Activated T-cell treated with anti-CD3 and anti-CD28 coated beads, Interleukin-2, amount 50 U/mL, for 72 hours (primary cell): ENCODE measurements around the gene APBA1. TPM values are rescaled to one million over a fixed set of nuclear protein-coding genes. Genes with fewer than 3 reads are reported as not detected.

ENCODE experiments used
- ATAC-seq, 2 donors: fragments of 150-1000 bp; cut with Tn5 transposase; replicated peaks in 1 of 2; 2 replicates each; pipeline ENCODE4 v1.10.0; 2021; ENCODE audit warnings: moderate library complexity in 2 of 2, mild to moderate bottlenecking in 1 of 2
- DNase-seq, 2 donors: peaks; one replicate each; pipeline ENCODE4 v3.0.0; 2021 to 2022; ENCODE audit warnings: mixed read lengths in 1 of 2
- H3K27ac Mint-ChIP-seq: one replicate; pipeline ENCODE4 v1.8.0; 2022; ENCODE audit warnings: mild to moderate bottlenecking, moderate library complexity, mixed read lengths
- H3K27me3 Mint-ChIP-seq: one replicate; pipeline ENCODE4 v1.8.0; 2022; ENCODE audit warnings: low read depth, mixed read lengths
- H3K36me3 Mint-ChIP-seq, 2 donors: one replicate each; pipeline ENCODE4 v1.8.0; 2022; ENCODE audit warnings: mixed read lengths in 2 of 2, mild to moderate bottlenecking in 1 of 2; ENCODE audit not compliant: insufficient read depth in 2 of 2
- H3K4me1 Mint-ChIP-seq: one replicate; pipeline ENCODE4 v1.8.0; 2022; ENCODE audit warnings: low read depth, mixed read lengths
- H3K4me3 Mint-ChIP-seq, 2 donors: one replicate each; pipeline ENCODE4 v1.8.0; 2022; ENCODE audit warnings: mild to moderate bottlenecking in 2 of 2, mixed read lengths in 2 of 2, moderate library complexity in 2 of 2
- H3K9me3 Mint-ChIP-seq, 2 donors: one replicate each; pipeline ENCODE4 v1.8.0; 2022; ENCODE audit warnings: mixed read lengths in 2 of 2
- total RNA-seq, 2 donors: library from RNA; stranded (reverse); gene quantifications; one replicate each; pipeline ENCODE4 v1.2.3, GENCODE V29; 2022

The APBA1 gene
- total RNA-seq, 2 donors from 2014 or later: 0.74 to 1.2 TPM

GRCh38 chr9:69463497-69464068 lies 208.6 kb downstream of the APBA1 start:
- no peak for ATAC-seq
- Mint-ChIP-seq H3K36me3 (no peaks in the 10 kb centered on the region), H3K4me3 (no peak overlapping the region), H3K4me1 (no peaks in the 10 kb centered on the region), H3K9me3 (no peaks in the 10 kb centered on the region), H3K27me3 (no peaks in the 10 kb centered on the region), H3K27ac (no peak overlapping the region)
- DNase-seq: no peak

DNA sequence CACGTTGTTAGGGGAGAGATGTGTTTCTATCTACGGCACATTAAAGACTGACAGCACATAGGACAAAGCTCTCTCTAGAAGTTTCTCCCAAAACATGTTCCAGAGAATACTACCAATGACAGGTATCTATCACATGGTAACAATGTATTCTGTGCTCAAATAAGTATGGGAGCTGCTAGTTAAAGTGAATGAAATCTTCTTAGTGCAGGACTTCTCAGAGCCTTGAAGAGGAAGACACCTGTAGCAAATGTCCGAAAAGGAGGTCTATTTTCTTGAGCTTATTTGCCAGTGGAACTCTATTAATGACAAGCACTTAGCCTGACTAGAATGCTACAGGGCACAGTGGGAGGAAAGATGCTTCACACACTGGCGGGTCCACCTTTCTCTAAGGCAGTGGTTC lies 209.8 kb downstream of the APBA1 start:
- DNase-seq (no peak), ATAC-seq (no peak)
- no peak overlapping the region for H3K27ac Mint-ChIP-seq
- H3K27me3 Mint-ChIP-seq: no peaks in the 10 kb centered on the region
- no peaks in the 10 kb centered on the region for H3K36me3 Mint-ChIP-seq
- no peak overlapping the region for H3K4me3 Mint-ChIP-seq
- no peaks in the 10 kb centered on the region for H3K4me1 Mint-ChIP-seq
- no peaks in the 10 kb centered on the region for H3K9me3 Mint-ChIP-seq

DNA sequence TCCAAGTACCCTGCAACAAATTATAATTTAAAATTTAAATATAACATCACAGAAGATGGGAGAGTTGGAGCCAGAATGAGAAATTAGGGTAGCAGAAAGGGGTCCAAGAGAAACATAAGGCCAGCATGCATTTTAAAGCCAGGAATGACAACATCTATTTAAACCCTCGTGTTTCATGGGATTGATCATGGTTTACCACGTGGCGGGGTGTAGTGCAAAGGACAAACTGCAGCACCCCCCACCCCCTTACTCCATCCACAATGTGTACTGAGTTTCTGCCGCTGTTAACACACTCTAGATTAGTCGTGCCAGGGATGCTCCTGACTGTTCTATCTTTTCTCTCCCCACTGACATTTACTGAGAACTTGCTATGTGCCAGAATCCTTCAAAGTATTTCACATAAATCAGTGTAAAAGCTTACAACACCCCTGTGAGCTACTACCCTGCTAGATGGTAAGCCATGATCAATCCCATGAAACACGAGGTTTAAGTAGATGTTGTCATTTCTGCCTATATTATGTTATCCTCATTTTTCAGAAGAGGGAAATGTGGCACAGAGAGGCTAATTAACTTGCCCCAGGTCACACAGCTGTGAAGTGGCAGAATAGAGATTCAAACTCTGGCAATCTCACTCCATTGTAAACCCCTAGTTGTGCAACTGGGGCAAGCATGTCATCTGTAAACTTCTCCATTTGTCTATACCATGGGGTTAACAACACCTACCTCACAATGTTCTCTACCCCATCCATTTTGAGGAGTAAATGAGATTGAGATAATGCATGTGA lies 210.9 kb downstream of the APBA1 start:
- Mint-ChIP-seq H3K27me3 (no peaks in the 10 kb centered on the region), H3K4me1 (no peaks in the 10 kb centered on the region), H3K36me3 (no peaks in the 10 kb centered on the region), H3K9me3 (no peaks in the 10 kb centered on the region), H3K27ac (no peak overlapping the region), H3K4me3 (no peak overlapping the region)
- no peak for DNase-seq
- ATAC-seq: no peak

DNA sequence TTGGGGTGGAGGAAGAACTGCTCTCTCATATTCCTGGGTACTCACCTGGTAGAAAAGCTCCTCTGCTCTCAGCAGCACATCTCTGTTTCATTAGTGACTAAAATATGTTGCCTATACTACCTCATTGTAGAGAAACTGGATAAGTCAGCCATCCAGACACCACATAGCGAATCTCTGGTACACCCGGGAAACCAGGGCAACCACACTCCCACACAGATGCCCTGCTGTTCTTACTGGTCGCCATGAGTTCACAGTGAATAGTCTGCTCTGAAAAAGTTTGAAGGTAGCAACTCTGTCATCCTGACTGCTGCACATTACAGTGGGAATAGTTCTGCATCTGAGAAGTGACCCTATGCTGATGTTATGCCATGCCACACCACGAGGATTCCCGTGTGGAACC lies 212.2 kb downstream of the APBA1 start:
- no peaks in the 10 kb centered on the region for H3K36me3 Mint-ChIP-seq
- H3K27me3 Mint-ChIP-seq: no peaks in the 10 kb centered on the region
- H3K4me1 Mint-ChIP-seq: no peaks in the 10 kb centered on the region
- no peak for ATAC-seq
- H3K4me3 Mint-ChIP-seq: no peak overlapping the region
- no peaks in the 10 kb centered on the region for H3K9me3 Mint-ChIP-seq
- no peak for DNase-seq
- H3K27ac Mint-ChIP-seq: no peak overlapping the region

- no peaks in the 10 kb centered on the region for H3K4me1 Mint-ChIP-seq
- no peak overlapping the region for H3K27ac Mint-ChIP-seq
- no peak overlapping the region for H3K4me3 Mint-ChIP-seq
- H3K36me3 Mint-ChIP-seq: no peaks in the 10 kb centered on the region
- no peaks in the 10 kb centered on the region for H3K9me3 Mint-ChIP-seq
- H3K27me3 Mint-ChIP-seq: no peaks in the 10 kb centered on the region
- no peak for DNase-seq
- ATAC-seq: no peak
Measured at GRCh38 chr9:69458176-69458575, 214.0 kb downstream of the APBA1 start.

DNA sequence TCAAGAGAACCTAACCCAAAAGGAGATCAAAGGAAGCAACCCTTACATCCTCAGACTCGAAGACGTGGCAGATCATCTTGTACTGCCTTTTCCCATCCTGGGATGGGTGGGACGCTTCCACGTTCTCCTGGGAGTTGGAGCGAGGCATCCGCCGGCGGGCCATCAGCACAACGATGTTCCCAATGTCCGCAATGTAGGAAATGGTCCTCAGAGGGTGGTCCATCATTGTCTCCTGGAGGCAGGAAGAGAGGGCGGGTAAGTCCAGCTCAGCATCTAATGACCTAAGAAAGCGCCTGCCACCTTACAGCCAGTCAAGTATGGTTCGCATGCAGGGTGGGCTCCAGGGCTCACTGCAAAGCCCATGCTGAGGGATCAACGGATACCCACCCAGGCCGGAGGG lies 216.0 kb downstream of the APBA1 start:
- Mint-ChIP-seq H3K27me3 (no peaks in the 10 kb centered on the region), H3K36me3 (no peaks in the 10 kb centered on the region), H3K27ac (no peak overlapping the region), H3K9me3 (no peaks in the 10 kb centered on the region), H3K4me3 (no peak overlapping the region), H3K4me1 (no peaks in the 10 kb centered on the region)
- ATAC-seq (no peak), DNase-seq (no peak)

DNA sequence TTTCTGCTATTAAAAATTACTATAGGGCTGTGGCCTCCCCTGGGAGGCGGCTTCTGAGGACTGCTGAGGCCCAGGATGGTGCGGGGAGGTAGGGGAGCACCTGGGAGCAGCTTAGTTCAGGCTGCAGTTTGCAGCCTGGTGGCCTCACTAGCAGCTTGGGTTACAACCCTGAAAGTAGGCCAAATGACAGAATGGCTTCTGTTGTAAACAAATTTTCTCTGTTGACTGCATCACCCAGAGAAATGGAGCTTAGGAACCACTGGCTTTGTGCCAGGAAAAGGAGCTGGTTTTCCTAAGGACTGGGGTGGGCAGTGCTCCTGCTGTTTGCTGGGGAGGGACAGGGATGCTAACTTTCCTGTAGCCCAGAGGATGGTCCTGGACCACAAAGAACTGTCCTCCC lies 216.9 kb downstream of the APBA1 start:
- no peaks in the 10 kb centered on the region for H3K9me3 Mint-ChIP-seq
- ATAC-seq: no peak
- H3K27ac Mint-ChIP-seq: no peak overlapping the region
- no peaks in the 10 kb centered on the region for H3K4me1 Mint-ChIP-seq
- DNase-seq: no peak
- no peaks in the 10 kb centered on the region for H3K36me3 Mint-ChIP-seq
- H3K4me3 Mint-ChIP-seq: no peak overlapping the region
- no peaks in the 10 kb centered on the region for H3K27me3 Mint-ChIP-seq

DNA sequence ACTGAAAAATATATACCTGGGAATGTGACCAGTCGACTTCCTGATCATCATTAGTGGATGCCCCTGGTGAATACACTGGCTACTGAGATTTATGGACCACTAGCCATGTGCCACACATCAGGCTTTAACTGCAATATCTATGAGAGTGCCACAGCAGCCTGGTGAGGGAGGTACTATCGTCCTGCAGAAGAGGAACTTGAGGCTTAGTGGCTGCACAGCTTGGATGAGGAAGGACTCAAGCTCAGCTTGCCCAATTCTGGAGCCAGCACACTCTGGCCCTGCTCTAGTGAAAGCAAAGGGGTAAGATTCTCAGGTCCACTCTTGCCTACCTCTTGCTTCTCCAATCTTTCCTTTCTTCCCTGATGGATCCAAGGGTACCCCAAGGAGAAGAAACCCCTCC lies 217.8 kb downstream of the APBA1 start:
- Mint-ChIP-seq H3K9me3 (no peaks in the 10 kb centered on the region), H3K27ac (no peak overlapping the region), H3K4me3 (no peak overlapping the region), H3K36me3 (no peaks in the 10 kb centered on the region), H3K4me1 (no peaks in the 10 kb centered on the region), H3K27me3 (no peaks in the 10 kb centered on the region)
- no peak for DNase-seq
- no peak for ATAC-seq

- Mint-ChIP-seq H3K9me3 (no peaks in the 10 kb centered on the region), H3K27ac (no peak overlapping the region), H3K4me1 (no peaks in the 10 kb centered on the region), H3K4me3 (no peak overlapping the region), H3K36me3 (no peaks in the 10 kb centered on the region), H3K27me3 (no peaks in the 10 kb centered on the region)
- DNase-seq: no peak
- no peak for ATAC-seq
Measured at GRCh38 chr9:69453746-69454145, 218.4 kb downstream of the APBA1 start.

GRCh38 chr9:69452110-69452782 lies 219.9 kb downstream of the APBA1 start:
- Mint-ChIP-seq H3K9me3 (no peaks in the 10 kb centered on the region), H3K4me1 (no peaks in the 10 kb centered on the region), H3K27me3 (no peaks in the 10 kb centered on the region), H3K27ac (no peak overlapping the region), H3K36me3 (no peaks in the 10 kb centered on the region), H3K4me3 (no peak overlapping the region)
- no peak for ATAC-seq
- DNase-seq: no peak

DNA sequence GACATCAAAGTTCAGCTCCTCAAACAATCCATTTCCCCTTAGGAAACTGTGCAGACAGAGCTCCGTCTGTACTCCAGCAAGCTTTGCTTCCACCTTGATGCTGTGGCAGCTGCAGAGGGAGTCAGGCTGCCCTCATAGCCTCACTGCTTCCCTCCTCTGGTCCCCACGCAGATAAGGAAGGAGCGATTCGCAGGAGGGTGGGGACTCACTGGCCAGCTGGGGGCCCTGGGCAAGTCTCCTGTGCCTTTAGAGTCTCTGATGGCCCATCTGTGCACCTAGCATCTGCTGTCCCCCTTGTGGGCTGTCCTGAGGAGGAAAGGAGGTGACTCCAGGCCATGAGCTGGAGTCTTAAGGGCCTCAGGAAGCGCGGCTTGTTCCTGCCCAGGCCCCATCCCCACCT lies 225.7 kb downstream of the APBA1 start:
- Mint-ChIP-seq H3K4me1 (peaks cover 5% of the 10 kb centered on the region), H3K27me3 (no peaks in the 10 kb centered on the region), H3K27ac (no peak overlapping the region), H3K9me3 (no peaks in the 10 kb centered on the region), H3K4me3 (no peak overlapping the region), H3K36me3 (no peaks in the 10 kb centered on the region)
- DNase-seq (no peak), ATAC-seq (no peak)

- ATAC-seq (no peak), DNase-seq (no peak)
- Mint-ChIP-seq H3K9me3 (no peaks in the 10 kb centered on the region), H3K4me1 (peaks cover 5% of the 10 kb centered on the region), H3K27me3 (no peaks in the 10 kb centered on the region), H3K27ac (no peak overlapping the region), H3K4me3 (no peak overlapping the region), H3K36me3 (no peaks in the 10 kb centered on the region)
Measured at GRCh38 chr9:69445251-69445650, 226.9 kb downstream of the APBA1 start.

DNA sequence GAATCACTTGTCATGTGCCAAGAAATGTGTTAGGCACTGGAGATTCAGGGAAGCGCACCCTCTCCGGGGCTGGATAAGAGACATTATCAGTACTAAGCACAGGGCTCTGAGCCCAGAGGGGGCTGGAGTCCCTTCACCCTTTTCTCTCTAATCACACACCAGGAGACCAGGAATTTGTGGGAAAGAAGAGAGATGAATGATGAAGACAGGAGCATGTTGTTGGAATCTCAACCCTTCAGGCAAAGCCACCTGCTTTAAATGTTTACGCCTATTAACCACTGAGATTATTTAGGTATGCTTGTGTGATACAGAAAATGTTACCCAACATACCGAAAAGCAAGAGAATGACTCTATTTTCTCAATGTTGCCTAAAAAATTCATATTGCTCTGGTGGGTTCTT lies 227.4 kb downstream of the APBA1 start:
- ATAC-seq (no peak), DNase-seq (no peak)
- Mint-ChIP-seq H3K9me3 (no peaks in the 10 kb centered on the region), H3K4me1 (peaks cover 6% of the 10 kb centered on the region), H3K4me3 (no peak overlapping the region), H3K27ac (no peak overlapping the region), H3K36me3 (no peaks in the 10 kb centered on the region), H3K27me3 (no peaks in the 10 kb centered on the region)
